Suprapubic skin (tissue), 4 donors: ENCODE results near the gene ENAH. TPM values are rescaled to one million over a fixed set of nuclear protein-coding genes. Genes with fewer than 3 reads are reported as not detected.

Experiments
- DNase-seq, 2 donors: peaks; one replicate each; pipeline ENCODE4 v3.0.0-alpha.2; 2019; ENCODE audit warnings: low spot score in 2 of 2
- H3K27ac ChIP-seq: fragments of 200-600 bp; sonication (generic); one replicate; pipeline ENCODE4 v1.5.1; 2019
- H3K27me3 ChIP-seq: fragments of 200-600 bp; sonication (generic); one replicate; pipeline ENCODE4 v1.5.1; 2019
- H3K36me3 ChIP-seq: fragments of 200-600 bp; sonication (generic); one replicate; pipeline ENCODE4 v1.5.1; 2019
- H3K4me1 ChIP-seq: fragments of 200-600 bp; sonication (generic); one replicate; pipeline ENCODE4 v1.5.1; 2019
- H3K4me3 ChIP-seq: fragments of 200-600 bp; sonication (generic); one replicate; pipeline ENCODE4 v1.5.1; 2019; ENCODE audit warnings: mild to moderate bottlenecking
- H3K9me3 ChIP-seq: fragments of 200-600 bp; sonication (generic); one replicate; pipeline ENCODE4 v1.5.1; 2019
- EP300 ChIP-seq: sonication (generic); formaldehyde crosslinking; IDR thresholded peaks from one replicate; pipeline ENCODE4 v1.6.1; 2017; ENCODE audit warnings: antibody characterized with exemption
- POLR2A ChIP-seq, 2 donors: fragments of 450-650 bp; IDR thresholded peaks; one replicate each; pipeline ENCODE4 v1.6.1; 2017; ENCODE audit warnings: antibody characterized with exemption in 2 of 2, mild to moderate bottlenecking in 2 of 2, moderate library complexity in 2 of 2
- POLR2AphosphoS5 ChIP-seq, 3 donors: sonication (generic); formaldehyde crosslinking; IDR thresholded peaks; one replicate each; pipeline ENCODE4 v1.6.1; 2017; ENCODE audit warnings: antibody characterized with exemption in 3 of 3
- WGBS: methylation state at CpG from one replicate; pipeline ENCODE4 v1.1.5; 2018; 5-methylcytosine and 5-hydroxymethylcytosine counted together
- total RNA-seq, 4 donors: library from RNA; depleted of rRNA; stranded (reverse); fragments of >200 nt; gene quantifications; one replicate each; pipeline ENCODE4 v1.1.0, GENCODE V29; 2016
- TF ChIP-seq, protein P1 (sequence below), 2 donors: fragments of 200-600 bp in 1 of 2; fragments of 450-650 bp in 1 of 2; sonication (generic) in 1 of 2; IDR thresholded peaks; one replicate each; pipeline ENCODE4 v1.5.1; 2016 to 2019; ENCODE audit warnings: antibody characterized with exemption in 2 of 2, mild to moderate bottlenecking in 1 of 2, moderate library complexity in 1 of 2

ENAH gene
- total RNA-seq, 4 donors from 2014 or later: 33.5 to 44.6 (median 41.8) TPM

DNA sequence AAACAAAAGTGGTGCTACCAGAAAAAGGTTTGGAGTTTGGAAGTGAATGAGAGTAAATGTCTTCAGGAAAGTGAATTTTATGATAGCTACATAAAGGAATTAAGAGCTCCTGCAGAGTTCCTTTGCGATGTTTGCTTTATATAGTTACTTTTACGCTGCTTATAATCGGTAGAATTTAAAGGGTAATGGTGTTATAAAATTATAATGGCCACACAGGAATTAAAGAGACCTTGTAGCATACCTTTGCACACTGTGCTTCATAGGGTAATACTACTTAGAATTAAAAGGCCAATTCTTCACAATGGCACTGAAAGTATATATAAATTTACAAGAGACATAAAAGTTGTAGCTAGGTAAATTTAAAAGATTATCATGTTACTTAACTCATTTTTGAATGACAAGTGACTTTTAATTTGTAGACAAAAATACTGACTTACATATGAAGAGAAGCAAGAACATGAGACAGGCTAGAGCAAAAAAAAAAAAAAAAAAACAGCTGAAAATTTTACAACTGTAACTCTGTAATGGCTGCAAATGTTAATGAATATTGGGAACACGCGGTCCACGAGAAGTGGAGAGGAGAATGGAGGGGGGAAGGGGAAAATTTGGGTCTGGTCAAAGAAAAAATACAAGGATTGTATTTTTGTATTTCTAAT lies 159.2 kb downstream of the ENAH start:
- 95% methylated on average over 6 of the region's 6 CpGs for WGBS

GRCh38 chr1:225488676-225489075 lies 164.2 kb downstream of the ENAH start:
- Histone ChIP-seq H3K4me3 (no peak overlapping the region), H3K36me3 (peaks cover 4% of the 10 kb centered on the region), H3K27ac (no peak overlapping the region), H3K27me3 (no peaks in the 10 kb centered on the region), H3K9me3 (no peaks in the 10 kb centered on the region), H3K4me1 (no peaks in the 10 kb centered on the region)
- 49% methylated on average over 5 of the region's 5 CpGs for WGBS
- no peak for DNase-seq
- no peak for TF ChIP-seq POLR2AphosphoS5 (IDR thresholded peaks at IDR 0.05)
- TF ChIP-seq POLR2A (IDR thresholded peaks at IDR 0.05): no peak
- no peak for TF ChIP-seq EP300
- TF ChIP-seq, protein P1, sequence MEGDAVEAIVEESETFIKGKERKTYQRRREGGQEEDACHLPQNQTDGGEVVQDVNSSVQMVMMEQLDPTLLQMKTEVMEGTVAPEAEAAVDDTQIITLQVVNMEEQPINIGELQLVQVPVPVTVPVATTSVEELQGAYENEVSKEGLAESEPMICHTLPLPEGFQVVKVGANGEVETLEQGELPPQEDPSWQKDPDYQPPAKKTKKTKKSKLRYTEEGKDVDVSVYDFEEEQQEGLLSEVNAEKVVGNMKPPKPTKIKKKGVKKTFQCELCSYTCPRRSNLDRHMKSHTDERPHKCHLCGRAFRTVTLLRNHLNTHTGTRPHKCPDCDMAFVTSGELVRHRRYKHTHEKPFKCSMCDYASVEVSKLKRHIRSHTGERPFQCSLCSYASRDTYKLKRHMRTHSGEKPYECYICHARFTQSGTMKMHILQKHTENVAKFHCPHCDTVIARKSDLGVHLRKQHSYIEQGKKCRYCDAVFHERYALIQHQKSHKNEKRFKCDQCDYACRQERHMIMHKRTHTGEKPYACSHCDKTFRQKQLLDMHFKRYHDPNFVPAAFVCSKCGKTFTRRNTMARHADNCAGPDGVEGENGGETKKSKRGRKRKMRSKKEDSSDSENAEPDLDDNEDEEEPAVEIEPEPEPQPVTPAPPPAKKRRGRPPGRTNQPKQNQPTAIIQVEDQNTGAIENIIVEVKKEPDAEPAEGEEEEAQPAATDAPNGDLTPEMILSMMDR (IDR thresholded peaks at IDR 0.05): no peak

More for the DNA sequence above, 159.2 kb downstream of the ENAH start:
- Histone ChIP-seq H3K9me3 (no peaks in the 10 kb centered on the region), H3K4me3 (no peak overlapping the region), H3K36me3 (peaks cover 14% of the 10 kb centered on the region), H3K27ac (no peak overlapping the region), H3K27me3 (no peaks in the 10 kb centered on the region), H3K4me1 (no peaks in the 10 kb centered on the region)
- DNase-seq: no peak
- no peak for TF ChIP-seq EP300
- TF ChIP-seq, protein P1 (IDR thresholded peaks at IDR 0.05): no peak
- no peak for TF ChIP-seq POLR2A (IDR thresholded peaks at IDR 0.05)
- no peak for TF ChIP-seq POLR2AphosphoS5 (IDR thresholded peaks at IDR 0.05)

DNA sequence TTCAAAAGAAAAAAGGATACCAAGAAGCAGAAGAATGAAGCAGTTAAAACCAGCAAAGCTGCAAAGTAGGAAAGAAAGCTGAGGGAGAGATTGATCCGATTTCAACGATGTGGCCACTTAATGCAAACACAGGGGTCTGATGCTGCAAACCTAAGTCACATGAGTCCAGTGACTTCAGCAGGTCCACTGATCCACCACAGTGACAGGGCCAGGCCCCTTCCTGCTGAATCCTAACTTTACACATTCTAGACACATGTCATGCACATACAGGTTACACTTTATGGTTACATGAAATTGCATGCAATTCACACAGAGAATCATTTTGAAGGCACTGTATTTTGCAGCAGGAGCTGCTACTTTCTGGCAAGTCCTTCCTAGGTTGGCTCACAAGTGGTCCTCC lies 166.1 kb downstream of the ENAH start:
- 88% methylated on average over 2 of the region's 2 CpGs for WGBS

GRCh38 chr1:225485991-225486530 lies 166.9 kb downstream of the ENAH start:
- TF ChIP-seq, protein P1 (IDR thresholded peaks at IDR 0.05): no peak
- TF ChIP-seq POLR2A (IDR thresholded peaks at IDR 0.05) (no peak), EP300 (no peak), POLR2AphosphoS5 (IDR thresholded peaks at IDR 0.05) (no peak)
- DNase-seq: no peak
- Histone ChIP-seq H3K4me3 (no peak overlapping the region), H3K27me3 (no peaks in the 10 kb centered on the region), H3K9me3 (no peaks in the 10 kb centered on the region), H3K36me3 (no peaks in the 10 kb centered on the region), H3K4me1 (no peaks in the 10 kb centered on the region), H3K27ac (no peak overlapping the region)
- 96% methylated on average over 6 of the region's 6 CpGs for WGBS

More for the DNA sequence above, 166.1 kb downstream of the ENAH start:
- H3K4me3 ChIP-seq: no peak overlapping the region
- H3K9me3 ChIP-seq: no peaks in the 10 kb centered on the region
- no peaks in the 10 kb centered on the region for H3K4me1 ChIP-seq
- DNase-seq: no peak
- no peaks in the 10 kb centered on the region for H3K27me3 ChIP-seq
- H3K27ac ChIP-seq: no peak overlapping the region
- H3K36me3 ChIP-seq: no peaks in the 10 kb centered on the region
- TF ChIP-seq POLR2A (IDR thresholded peaks at IDR 0.05) (no peak), EP300 (no peak), POLR2AphosphoS5 (IDR thresholded peaks at IDR 0.05) (no peak)
- TF ChIP-seq, protein P1 (IDR thresholded peaks at IDR 0.05): no peak

GRCh38 chr1:225485226-225485625 lies 167.7 kb downstream of the ENAH start:
- Histone ChIP-seq H3K36me3 (no peaks in the 10 kb centered on the region), H3K4me1 (no peaks in the 10 kb centered on the region), H3K27ac (no peak overlapping the region), H3K27me3 (no peaks in the 10 kb centered on the region), H3K4me3 (no peak overlapping the region), H3K9me3 (no peaks in the 10 kb centered on the region)
- DNase-seq: no peak
- TF ChIP-seq, protein P1 (IDR thresholded peaks at IDR 0.05): no peak
- no peak for TF ChIP-seq POLR2A (IDR thresholded peaks at IDR 0.05)
- TF ChIP-seq EP300: no peak
- no peak for TF ChIP-seq POLR2AphosphoS5 (IDR thresholded peaks at IDR 0.05)
- WGBS: 86% methylated on average over 2 of the region's 3 CpGs
